ENCODE results near the gene TMEM178A.

DNA sequence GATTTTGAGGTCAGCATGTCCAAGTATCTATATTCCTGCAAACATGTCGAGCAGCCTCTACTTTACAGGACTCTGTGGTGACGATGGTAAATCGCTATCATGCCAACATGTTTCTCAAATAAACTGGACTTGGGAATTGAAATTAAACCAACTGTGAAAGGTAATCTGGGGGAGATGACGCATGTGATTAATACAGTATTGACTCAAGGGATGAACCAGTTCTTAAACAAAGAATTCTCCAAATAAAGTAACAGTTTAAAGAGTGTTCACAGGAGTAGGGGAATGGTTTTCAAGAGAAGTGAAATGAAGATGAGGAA lies 59.1 kb downstream of the TMEM178A start:
- TF ChIP-seq, protein P1, sequence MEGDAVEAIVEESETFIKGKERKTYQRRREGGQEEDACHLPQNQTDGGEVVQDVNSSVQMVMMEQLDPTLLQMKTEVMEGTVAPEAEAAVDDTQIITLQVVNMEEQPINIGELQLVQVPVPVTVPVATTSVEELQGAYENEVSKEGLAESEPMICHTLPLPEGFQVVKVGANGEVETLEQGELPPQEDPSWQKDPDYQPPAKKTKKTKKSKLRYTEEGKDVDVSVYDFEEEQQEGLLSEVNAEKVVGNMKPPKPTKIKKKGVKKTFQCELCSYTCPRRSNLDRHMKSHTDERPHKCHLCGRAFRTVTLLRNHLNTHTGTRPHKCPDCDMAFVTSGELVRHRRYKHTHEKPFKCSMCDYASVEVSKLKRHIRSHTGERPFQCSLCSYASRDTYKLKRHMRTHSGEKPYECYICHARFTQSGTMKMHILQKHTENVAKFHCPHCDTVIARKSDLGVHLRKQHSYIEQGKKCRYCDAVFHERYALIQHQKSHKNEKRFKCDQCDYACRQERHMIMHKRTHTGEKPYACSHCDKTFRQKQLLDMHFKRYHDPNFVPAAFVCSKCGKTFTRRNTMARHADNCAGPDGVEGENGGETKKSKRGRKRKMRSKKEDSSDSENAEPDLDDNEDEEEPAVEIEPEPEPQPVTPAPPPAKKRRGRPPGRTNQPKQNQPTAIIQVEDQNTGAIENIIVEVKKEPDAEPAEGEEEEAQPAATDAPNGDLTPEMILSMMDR (IDR thresholded peaks at IDR 0.05): no peak
- TF ChIP-seq POLR2A (IDR thresholded peaks at IDR 0.05): no peak
